NCI-H82 treated with DMSO at 0.1 percent for 48 hours (cell line): ENCODE data around the gene AGR3.

Experiments
- DNase-seq: peaks from one replicate; lab custom pipeline; 2025; ENCODE audit not compliant: unreplicated experiment; lab: John Stamatoyannopoulos, UW

AGR3 gene

GRCh38 chr7:16881844-16882243 is at the start of gene AGR3:
AGR3 (minus strand) TSS chr7:16881983; CDS start chr7:16878618, 3,365 bp downstream.
- no peak for DNase-seq

DNA sequence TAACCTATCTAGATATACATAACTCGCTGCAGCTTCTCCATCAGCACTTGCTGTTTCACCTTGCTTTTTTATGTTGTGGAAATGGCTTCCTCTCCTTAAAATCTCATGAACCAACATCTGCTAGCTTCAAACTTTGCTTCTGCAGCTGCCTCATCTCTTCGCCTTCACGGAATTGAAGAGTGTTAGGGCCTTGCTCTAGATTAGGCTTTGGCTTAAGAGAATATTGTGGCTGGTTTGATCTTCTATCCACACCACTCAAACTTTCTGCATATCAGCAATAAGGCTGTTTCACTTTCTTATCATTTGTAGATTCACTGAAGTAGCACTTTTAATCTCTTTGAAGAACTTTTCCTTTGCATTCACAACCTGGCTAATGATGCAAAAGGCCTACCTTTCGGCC is 49.2 kb upstream of the AGR3 start:
- no peak for DNase-seq

DNA sequence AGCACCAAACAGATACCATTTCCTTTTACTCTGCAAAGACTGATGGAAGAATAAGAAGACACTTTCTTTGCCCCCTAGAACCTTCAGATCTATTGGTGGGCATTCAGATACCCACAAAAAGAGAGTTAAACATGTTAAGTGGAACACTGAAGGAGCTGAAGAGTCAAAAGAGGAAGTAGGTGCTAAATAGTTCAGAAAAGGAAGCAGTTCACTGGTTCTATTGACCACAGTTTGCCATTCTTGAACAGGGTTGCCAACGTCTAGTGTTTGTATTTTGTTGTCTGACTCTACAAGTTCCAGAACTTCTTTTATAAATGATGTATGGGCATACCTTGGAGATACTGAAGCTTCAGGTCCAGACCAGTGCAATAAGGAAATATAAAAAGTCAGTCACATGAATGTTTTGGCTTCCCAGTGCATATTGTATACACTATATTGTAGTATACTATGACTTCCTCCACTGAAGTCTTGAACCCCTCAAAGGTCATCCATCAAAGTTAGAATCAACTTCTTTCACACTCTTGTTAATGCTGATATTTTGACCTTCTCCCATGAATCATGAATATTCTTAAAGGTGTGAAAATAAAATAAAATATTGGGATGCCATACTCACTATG is 47.5 kb upstream of the AGR3 start:
- no peak for DNase-seq

DNA sequence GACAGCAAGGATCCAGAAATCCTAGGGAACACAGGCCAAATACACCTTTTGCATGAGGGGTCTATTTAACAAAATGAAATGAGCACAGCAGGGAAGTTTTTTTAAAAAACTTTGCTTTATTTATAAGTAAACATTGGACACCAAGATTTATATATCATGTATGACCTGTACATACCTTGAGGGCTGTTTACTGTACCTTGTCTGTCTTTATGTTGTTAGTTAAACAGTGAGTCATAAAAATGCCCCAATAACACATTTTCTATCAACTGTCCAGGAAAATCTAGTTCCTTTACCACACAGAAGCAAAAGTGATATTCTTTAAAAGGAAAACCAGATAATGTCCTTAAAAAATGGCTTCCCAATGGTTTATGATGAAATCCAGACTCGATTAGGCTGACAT is 45.1 kb upstream of the AGR3 start:
- DNase-seq = no peak

DNA sequence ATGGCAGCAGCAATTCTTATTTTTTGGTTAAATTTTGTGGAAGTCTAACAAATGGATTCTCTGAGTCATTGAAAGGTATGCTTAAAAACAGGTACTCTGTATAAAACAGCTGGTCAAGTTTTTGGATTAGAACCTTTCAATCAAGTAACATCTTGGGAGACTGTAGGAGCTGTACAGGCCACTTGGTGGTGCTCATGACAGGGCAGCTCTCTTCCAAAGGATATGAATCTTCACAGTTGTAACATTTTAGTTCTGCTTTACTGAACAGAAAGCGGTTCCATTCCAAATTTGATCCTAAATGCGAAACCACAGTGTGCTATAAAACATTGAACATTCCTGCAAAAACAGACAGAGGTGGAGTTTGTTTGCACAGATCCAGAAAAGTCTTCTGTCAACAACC is 44.5 kb upstream of the AGR3 start:
- DNase-seq = no peak

- no peak for DNase-seq
These were observed 43.8 kb upstream of the AGR3 start for GRCh38 chr7:16925609-16926008.

GRCh38 chr7:16923019-16923418 is 41.2 kb upstream of the AGR3 start:
- no peak for DNase-seq

- DNase-seq = no peak
These were observed 40.0 kb upstream of the AGR3 start for GRCh38 chr7:16921644-16922257.

GRCh38 chr7:16921151-16921550 is 39.4 kb upstream of the AGR3 start:
- DNase-seq = no peak

DNA sequence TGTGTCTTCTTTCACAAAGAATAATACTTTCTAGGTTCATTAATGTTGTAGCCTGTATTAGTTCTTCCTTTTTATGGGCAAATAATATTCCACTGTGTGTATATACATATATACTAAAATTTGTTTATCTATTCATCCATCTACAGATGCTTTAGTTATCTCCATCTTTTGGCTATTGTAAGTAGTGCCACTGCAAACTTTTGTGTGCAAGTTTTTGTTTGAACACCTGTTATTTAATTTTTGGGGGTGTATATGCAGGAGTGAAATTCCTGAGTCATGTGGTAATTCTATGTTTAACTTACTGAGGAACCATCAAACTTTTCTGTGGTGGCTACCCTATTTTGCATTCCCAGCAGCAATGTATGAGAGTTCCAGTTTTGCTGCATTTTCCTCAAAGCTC is 37.7 kb upstream of the AGR3 start:
- no peak for DNase-seq

DNA sequence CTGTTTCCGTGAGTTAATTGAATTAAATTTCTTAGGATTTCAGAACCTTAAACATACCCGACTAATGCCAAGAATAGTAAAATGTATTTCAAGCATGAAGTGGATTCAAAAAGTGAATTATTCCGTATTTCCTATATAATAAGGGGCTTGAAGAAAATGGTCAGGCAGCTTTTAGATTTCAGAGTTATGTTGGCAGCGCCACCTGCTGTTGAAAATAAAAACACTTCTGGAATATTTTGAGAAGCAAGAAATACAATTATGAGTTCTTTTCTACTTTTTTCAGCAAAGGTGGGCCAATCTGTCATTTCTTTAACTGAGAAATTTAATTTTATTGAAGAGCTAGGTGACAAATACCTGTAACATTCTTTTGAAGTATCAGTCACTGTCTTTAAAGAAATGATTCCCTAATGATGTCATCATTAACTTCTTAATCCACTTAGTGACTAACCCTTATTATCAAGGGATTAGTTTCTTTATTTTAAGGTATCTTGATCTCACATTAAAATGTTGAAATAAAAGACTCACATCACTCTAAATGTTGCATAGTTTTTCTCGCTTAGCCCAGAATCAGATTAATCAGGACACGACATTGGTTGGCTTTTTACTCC is 36.6 kb upstream of the AGR3 start:
- DNase-seq = peak; percentile 21

DNA sequence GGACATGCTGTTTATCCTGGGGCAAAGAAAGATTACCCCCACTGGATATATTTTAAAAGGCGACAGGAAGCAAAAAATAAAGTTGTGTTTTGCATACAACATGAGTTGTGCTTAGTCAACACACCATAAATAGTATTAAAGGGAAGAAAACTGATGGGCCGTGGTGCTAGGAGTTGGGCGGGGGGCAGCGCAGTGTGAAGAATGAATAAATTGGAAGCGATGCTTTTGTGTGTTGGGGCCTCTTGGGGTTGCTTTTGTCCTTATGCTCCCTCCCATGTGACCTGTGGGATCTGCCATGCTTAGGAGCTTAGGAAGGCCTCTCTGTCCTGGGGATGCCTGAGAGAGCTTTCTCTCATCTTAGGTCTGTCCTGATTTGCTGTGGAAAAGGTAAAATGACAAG is 35.0 kb upstream of the AGR3 start:
- no peak for DNase-seq

- no peak for DNase-seq
These were observed 34.4 kb upstream of the AGR3 start for GRCh38 chr7:16916105-16916639.

GRCh38 chr7:16915405-16915804 is 33.6 kb upstream of the AGR3 start:
- no peak for DNase-seq

- DNase-seq = no peak
These were observed 33.0 kb upstream of the AGR3 start for GRCh38 chr7:16914771-16915170.

GRCh38 chr7:16913643-16914042 is 31.9 kb upstream of the AGR3 start:
- DNase-seq = no peak

- no peak for DNase-seq
These were observed 30.8 kb upstream of the AGR3 start for GRCh38 chr7:16912540-16912939.

DNA sequence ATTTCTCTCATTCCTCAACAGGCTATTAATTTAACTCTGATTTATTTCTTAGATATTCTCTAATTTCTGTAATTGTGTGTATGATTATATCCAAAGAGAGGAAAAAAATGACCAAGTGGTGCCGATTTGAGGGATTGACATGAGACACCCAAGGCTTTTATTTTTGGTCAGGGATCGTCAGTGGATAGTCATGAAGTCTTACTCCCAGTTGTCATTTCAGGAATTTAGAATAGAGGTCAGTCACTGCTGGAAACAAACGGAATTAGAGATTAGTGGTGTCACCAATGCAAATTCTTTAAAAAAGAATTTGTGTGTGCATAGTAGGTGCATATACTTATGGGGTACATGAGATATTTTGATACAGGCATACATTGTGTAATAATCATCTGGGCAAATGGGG is 26.8 kb upstream of the AGR3 start:
- no peak for DNase-seq

- DNase-seq = no peak
These were observed 23.7 kb upstream of the AGR3 start for GRCh38 chr7:16905300-16906044.

DNA sequence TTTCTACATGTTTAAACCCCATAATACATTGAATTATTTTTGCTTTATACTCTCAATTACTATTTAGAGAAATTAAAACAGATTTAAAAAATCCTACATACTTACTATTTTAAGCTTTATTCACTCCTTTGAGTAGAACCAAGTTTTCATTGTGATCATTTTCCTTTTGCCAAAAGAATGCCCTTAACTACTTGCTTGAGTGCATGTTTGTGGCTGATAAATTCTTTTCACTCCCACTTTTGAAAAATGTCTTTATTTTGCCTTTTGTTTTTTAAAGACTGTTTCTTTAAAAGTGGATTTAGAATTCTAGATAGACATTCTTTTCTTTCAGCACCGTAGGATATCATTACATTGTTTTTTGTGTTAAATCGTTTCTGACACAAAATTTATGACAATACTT is 22.3 kb upstream of the AGR3 start:
- no peak for DNase-seq

DNA sequence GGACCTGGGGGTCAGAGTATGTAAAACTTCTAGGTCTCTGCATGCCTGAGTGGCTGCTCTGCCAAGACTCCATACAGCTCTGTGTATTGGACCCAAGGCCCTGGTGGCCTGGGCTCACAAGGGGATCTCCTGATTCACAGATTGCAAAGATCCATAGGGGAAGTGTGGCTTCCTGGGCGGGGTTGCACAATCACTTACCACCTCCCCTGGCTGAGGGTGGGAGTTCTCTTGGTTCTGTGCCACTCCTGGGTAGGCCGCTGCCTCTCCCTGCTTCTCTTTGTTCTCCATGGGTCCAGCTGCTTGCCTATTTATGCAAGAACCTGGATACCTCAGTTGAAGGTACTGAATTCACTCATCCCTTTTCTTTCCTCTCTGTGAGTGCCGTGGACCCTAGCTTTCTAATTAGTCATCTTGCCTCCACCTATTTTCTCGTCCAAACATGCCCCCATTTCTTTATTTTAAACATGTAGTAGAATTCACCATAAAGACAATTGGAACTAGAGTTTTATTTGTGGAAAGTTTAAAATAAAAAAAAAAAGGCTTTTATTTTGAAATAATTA is 18.5 kb upstream of the AGR3 start:
- DNase-seq = no peak
